ENCODE measurements around the gene SLC35E2B.
"Not testable (repeated sequence)": the region's sequence is repeated elsewhere in the genome, so short reads cannot be mapped to it uniquely, and the experiment has no call there.

DNA sequence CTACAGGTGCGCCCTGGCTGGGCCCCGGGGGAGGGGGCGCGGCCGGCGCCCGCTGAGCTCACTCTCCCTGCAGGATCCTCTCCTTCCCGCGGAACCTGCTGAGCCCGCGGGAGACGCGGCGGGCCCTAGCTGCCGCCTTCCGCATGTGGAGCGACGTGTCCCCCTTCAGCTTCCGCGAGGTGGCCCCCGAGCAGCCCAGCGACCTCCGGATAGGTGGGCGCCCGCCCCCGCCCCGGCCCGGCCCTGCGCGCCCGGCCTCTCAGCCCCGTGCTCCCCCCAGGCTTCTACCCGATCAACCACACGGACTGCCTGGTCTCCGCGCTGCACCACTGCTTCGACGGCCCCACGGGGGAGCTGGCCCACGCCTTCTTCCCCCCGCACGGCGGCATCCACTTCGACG lies 7.5 kb upstream of the SLC35E2B start:
- TF ChIP-seq GABPA (IDR thresholded peaks at IDR 0.05 in 1 of 2, conservative IDR thresholded peaks at IDR 0.05 in 1 of 2); TAF1 (conservative IDR thresholded peaks at IDR 0.05); RAD21 (IDR thresholded peaks at IDR 0.05); YY1 (IDR thresholded peaks at IDR 0.05): not testable (repeated sequence)
- TF ChIP-seq, protein P1, sequence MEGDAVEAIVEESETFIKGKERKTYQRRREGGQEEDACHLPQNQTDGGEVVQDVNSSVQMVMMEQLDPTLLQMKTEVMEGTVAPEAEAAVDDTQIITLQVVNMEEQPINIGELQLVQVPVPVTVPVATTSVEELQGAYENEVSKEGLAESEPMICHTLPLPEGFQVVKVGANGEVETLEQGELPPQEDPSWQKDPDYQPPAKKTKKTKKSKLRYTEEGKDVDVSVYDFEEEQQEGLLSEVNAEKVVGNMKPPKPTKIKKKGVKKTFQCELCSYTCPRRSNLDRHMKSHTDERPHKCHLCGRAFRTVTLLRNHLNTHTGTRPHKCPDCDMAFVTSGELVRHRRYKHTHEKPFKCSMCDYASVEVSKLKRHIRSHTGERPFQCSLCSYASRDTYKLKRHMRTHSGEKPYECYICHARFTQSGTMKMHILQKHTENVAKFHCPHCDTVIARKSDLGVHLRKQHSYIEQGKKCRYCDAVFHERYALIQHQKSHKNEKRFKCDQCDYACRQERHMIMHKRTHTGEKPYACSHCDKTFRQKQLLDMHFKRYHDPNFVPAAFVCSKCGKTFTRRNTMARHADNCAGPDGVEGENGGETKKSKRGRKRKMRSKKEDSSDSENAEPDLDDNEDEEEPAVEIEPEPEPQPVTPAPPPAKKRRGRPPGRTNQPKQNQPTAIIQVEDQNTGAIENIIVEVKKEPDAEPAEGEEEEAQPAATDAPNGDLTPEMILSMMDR (IDR thresholded peaks at IDR 0.05; ENCODE audit: low read depth, low read length, missing input control) = not testable (repeated sequence)
- TF ChIP-seq, protein P2, sequence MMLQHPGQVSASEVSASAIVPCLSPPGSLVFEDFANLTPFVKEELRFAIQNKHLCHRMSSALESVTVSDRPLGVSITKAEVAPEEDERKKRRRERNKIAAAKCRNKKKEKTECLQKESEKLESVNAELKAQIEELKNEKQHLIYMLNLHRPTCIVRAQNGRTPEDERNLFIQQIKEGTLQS (IDR thresholded peaks at IDR 0.05) = not testable (repeated sequence)
- TF ChIP-seq, protein P3, sequence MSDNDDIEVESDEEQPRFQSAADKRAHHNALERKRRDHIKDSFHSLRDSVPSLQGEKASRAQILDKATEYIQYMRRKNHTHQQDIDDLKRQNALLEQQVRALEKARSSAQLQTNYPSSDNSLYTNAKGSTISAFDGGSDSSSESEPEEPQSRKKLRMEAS (IDR thresholded peaks at IDR 0.05) = not testable (repeated sequence)
- TF ChIP-seq, protein P4, sequence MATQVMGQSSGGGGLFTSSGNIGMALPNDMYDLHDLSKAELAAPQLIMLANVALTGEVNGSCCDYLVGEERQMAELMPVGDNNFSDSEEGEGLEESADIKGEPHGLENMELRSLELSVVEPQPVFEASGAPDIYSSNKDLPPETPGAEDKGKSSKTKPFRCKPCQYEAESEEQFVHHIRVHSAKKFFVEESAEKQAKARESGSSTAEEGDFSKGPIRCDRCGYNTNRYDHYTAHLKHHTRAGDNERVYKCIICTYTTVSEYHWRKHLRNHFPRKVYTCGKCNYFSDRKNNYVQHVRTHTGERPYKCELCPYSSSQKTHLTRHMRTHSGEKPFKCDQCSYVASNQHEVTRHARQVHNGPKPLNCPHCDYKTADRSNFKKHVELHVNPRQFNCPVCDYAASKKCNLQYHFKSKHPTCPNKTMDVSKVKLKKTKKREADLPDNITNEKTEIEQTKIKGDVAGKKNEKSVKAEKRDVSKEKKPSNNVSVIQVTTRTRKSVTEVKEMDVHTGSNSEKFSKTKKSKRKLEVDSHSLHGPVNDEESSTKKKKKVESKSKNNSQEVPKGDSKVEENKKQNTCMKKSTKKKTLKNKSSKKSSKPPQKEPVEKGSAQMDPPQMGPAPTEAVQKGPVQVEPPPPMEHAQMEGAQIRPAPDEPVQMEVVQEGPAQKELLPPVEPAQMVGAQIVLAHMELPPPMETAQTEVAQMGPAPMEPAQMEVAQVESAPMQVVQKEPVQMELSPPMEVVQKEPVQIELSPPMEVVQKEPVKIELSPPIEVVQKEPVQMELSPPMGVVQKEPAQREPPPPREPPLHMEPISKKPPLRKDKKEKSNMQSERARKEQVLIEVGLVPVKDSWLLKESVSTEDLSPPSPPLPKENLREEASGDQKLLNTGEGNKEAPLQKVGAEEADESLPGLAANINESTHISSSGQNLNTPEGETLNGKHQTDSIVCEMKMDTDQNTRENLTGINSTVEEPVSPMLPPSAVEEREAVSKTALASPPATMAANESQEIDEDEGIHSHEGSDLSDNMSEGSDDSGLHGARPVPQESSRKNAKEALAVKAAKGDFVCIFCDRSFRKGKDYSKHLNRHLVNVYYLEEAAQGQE (IDR thresholded peaks at IDR 0.05) = not testable (repeated sequence)

All from liver (tissue), 3 donors.